ENCODE measurements around the gene INPP4A. TPM values are rescaled to one million over a fixed set of nuclear protein-coding genes. Genes with fewer than 3 reads are reported as not detected.

INPP4A gene
- total and polyA plus RNA-seq, 9 of the 15 experiments (the other 6 are each of a cell fraction or from before 2014, with no cell fraction given), result 1.8 to 15.7 (median 8.3) TPM

GRCh38 chr2:98607741-98608115 lies 163.1 kb downstream of the INPP4A start (continued):
- no peak for TF ChIP-seq MLX (CRISPR knock-in tag; conservative IDR thresholded peaks at IDR 0.05)
- TF ChIP-seq MAFG (tag; conservative IDR thresholded peaks at IDR 0.05), result no peak
- TF ChIP-seq CEBPB (tag; IDR thresholded peaks at IDR 0.05), result peak; percentile 78
- TF ChIP-seq ZNF79 (CRISPR knock-in tag; IDR thresholded peaks at IDR 0.05; ENCODE audit: low read depth), result no peak
- no peak for TF ChIP-seq KDM4B (IDR thresholded peaks at IDR 0.05; ENCODE audit: borderline replicate concordance in 2 of 2, low read depth in 1 of 2)
- TF ChIP-seq RUNX1 (IDR thresholded peaks at IDR 0.05; ENCODE audit: low read depth), result no peak
- TF ChIP-seq ARID1B (IDR thresholded peaks at IDR 0.05), result no peak

DNA sequence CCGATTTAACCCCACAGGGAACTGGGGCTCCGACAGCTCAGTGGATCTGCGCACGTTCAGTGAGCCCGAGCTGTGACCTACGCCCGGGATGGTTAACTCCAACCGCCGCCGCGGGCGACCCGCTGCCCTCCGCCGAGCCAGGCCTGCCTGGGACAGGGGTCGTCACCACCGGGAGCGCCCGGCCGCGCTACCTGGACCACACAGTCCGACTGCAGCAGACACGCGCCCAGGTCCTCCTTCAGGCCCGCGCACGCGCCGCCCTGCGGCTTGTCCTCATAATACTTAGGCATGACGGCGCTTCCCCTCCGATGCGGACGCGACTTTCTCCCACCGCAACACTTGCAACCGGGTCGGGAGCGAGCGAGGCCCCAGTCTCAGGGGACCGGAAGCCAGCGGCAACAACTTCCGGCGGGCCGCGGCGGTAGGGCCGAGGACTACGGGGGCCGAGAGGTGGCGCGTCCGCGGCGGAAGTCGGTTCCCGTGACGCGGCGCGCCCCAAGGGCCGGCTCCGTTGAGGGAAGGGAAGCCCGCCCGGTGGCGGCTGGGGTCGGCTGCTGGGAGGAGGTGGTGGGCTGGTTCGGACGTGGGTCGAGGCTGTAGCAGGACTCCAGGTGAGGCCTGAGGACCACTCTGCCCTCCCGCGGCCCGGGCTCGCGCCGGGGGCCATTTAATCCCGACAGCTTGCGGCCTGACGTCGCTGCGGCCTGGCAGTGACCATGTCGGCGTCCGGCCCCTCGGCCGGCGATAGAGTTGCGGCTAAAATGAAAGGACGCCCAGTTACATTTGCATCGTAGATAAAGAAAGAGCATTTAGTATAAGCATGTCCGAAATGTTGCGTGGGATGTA lies 163.7 kb downstream of the INPP4A start, which contains the start of the genes COA5 and UNC50:
Gene COA5, minus strand, starts transcription at position 397 of the 846 bp plus-strand sequence. Its CDS starts 107 bp downstream, at position 290.
Gene UNC50, plus strand, starts transcription at position 474 of the 846 bp plus-strand sequence. CDS start 1,171 bp downstream, outside the sequence.
- intact Hi-C loops (cut with micrococcal nuclease) (no loop called here), in situ Hi-C loops (cut with MboI) (no loop called here)
- Histone ChIP-seq H3K9me3 (replicated peaks; ENCODE audit: control insufficient read depth, insufficient read depth, low read depth, low read length) (no peaks in the 10 kb centered on the region), H3K9ac (ENCODE audit: insufficient read depth in 1 of 2, low read depth in 2 of 2, low read length in 2 of 2) (peak within 1 kb of the TSS; percentile 94 to 99), H3K79me2 (ENCODE audit: control insufficient read depth, insufficient read depth, low read length) (peaks cover 64% of the 10 kb centered on the region), H3K27me3 (ENCODE audit: control insufficient read depth in 2 of 2, insufficient read depth in 2 of 2, low read length in 2 of 2) (no peaks in the 10 kb centered on the region), H4K20me1 (replicated peaks; ENCODE audit: control insufficient read depth, insufficient read depth, low read length) (no peaks in the 10 kb centered on the region; the same call in 1 of the 2 replicates), H2AFZ (ENCODE audit: low read depth, low read length) (peak within 1 kb of the TSS; percentile 95), H3K27ac (ENCODE audit: extremely low read depth, low read depth, low read length) (peak within 1 kb of the TSS; percentile 90), H3K4me3 (peak within 1 kb of the TSS; percentile 99), H3K4me2 (ENCODE audit: insufficient read depth, low read length) (peak within 1 kb of the TSS; percentile 99), H3K36me3 (ENCODE audit: control insufficient read depth, insufficient read depth, low read length) (peaks cover 61% of the 10 kb centered on the region), H3K9me1 (ENCODE audit: control insufficient read depth, insufficient read depth, low read length) (peaks cover 5% of the 10 kb centered on the region), H3K4me1 (replicated peaks in 1 of 2; ENCODE audit: control insufficient read depth in 2 of 2, insufficient read depth in 2 of 2, low read length in 2 of 2) (peaks cover 17 to 28% of the 10 kb centered on the region in 2 experiments)
- FAIRE-seq, result peak; percentile 74
- ATAC-seq, result peak; percentile 95
- 1% methylated on average over 59 of the region's 93 CpGs for WGBS (ENCODE audit: insufficient coverage, low coverage, missing lambda C conversion rate)
- BruUV-seq (replicated peaks), result no TSS peak
- peak; percentile 92 to 95 (median 94) for DNase-seq (ENCODE audit: extremely low read depth in 1 of 4, low spot score in 3 of 4)
- ChIA-PET POLR2A (interaction anchor here (0.7 to 1.3 kb wide), 6 partner anchors 9 to 222 kb away, joined by 3 to 7 read pairs (median 4); no protein-coding TSS in a partner anchor), CTCF (ENCODE audit: low intra/inter-chr PET ratio) (interaction anchor here (0.5 kb wide), 1 partner anchor 229 kb away, joined by 5 read pairs; no protein-coding TSS in a partner anchor)
- TF ChIP-seq HNRNPK (IDR thresholded peaks at IDR 0.05; ENCODE audit: low read depth, low read length, poor library complexity, severe bottlenecking), result no peak
- peak; percentile 98 for TF ChIP-seq MTA3 (IDR thresholded peaks at IDR 0.05; ENCODE audit: borderline replicate concordance)
- TF ChIP-seq U2AF1 (optimal IDR thresholded peaks at IDR 0.05; ENCODE audit: low read depth, low read length), result peak; percentile 88
- TF ChIP-seq BHLHE40 (IDR thresholded peaks at IDR 0.05; ENCODE audit: low read length), result peak; percentile 48
- no peak for TF ChIP-seq THRAP3 (IDR thresholded peaks at IDR 0.05; ENCODE audit: borderline replicate concordance)
- peak; percentile 76; the same call in 1 of the 2 replicates for TF ChIP-seq ZNF589 (CRISPR knock-in tag; IDR thresholded peaks at IDR 0.05; ENCODE audit: low read depth)
- TF ChIP-seq PATZ1 (CRISPR knock-in tag; IDR thresholded peaks at IDR 0.05; ENCODE audit: borderline replicate concordance), result peak; percentile 38; the same call in 1 of the 2 replicates
- no peak for TF ChIP-seq HEY1 (CRISPR knock-in tag; IDR thresholded peaks at IDR 0.05; ENCODE audit: borderline replicate concordance)
- peak; percentile 59; the same call in 1 of the 2 replicates for TF ChIP-seq NR2C2 (CRISPR knock-in tag; IDR thresholded peaks at IDR 0.05)
- TF ChIP-seq NR2C2 (tag; IDR thresholded peaks at IDR 0.05), result peak; percentile 92
- peak in 1 of 2 experiments; percentile 33; a peak in 1 of 4 replicates for TF ChIP-seq TBL1XR1 (IDR thresholded peaks at IDR 0.05; ENCODE audit: low read length in 2 of 2)
